SK-N-SH treated with all-trans-retinoic acid at 6 μM for 48 hours (cell line): Measurements from ENCODE around the gene CHRNA1.

Source experiments
- BACH2 ChIP-seq: fragments of 250-450 bp; sonication (Bioruptor Pico); IDR thresholded peaks from 2 replicates; pipeline ENCODE4 v1.9.0; 2021; ENCODE audit warnings: mild to moderate bottlenecking, borderline replicate concordance
- CSRNP3 ChIP-seq: fragments of 250-450 bp; sonication (Bioruptor Pico); IDR thresholded peaks from 2 replicates; pipeline ENCODE4 v1.5.1; 2021; ENCODE audit warnings: mild to moderate bottlenecking, moderate library complexity
- ZNF565 ChIP-seq: fragments of 450-650 bp; formaldehyde crosslinking; conservative IDR thresholded peaks from 2 replicates; pipeline ENCODE4 v1.5.0; 2020; ENCODE audit warnings: low read depth, mild to moderate bottlenecking, moderate library complexity

- TF ChIP-seq CSRNP3 (no peak), BACH2 (CRISPR knock-in tag) (no peak), ZNF565 (CRISPR knock-in tag) (no peak)
Observed at GRCh38 chr2:174777347-174778084, 13.2 kb upstream of the CHRNA1 start.
